ENCODE results near the gene LAMB1.

DNA sequence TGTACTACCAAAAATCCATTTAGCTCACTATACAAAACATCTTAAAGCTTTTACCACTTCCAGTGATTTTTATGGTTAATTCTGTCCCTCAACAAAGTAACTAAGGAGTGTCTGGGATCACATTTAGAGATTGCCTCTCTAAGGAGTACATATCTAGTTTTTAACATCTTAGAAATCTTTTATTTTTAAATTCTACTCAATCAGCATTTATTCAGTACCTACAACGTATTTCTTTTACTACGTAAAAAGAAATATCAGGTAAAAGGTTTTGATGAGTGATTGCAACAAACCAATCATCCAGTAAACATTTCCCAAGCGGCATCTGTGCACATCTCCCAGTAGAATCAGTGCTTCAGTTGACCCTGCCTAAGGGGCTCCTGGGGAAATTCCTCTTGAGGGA is 31.9 kb downstream of the LAMB1 start:
- no peak for TF ChIP-seq ZNF121 (CRISPR knock-in tag; IDR thresholded peaks at IDR 0.05)
- TF ChIP-seq, protein P1, sequence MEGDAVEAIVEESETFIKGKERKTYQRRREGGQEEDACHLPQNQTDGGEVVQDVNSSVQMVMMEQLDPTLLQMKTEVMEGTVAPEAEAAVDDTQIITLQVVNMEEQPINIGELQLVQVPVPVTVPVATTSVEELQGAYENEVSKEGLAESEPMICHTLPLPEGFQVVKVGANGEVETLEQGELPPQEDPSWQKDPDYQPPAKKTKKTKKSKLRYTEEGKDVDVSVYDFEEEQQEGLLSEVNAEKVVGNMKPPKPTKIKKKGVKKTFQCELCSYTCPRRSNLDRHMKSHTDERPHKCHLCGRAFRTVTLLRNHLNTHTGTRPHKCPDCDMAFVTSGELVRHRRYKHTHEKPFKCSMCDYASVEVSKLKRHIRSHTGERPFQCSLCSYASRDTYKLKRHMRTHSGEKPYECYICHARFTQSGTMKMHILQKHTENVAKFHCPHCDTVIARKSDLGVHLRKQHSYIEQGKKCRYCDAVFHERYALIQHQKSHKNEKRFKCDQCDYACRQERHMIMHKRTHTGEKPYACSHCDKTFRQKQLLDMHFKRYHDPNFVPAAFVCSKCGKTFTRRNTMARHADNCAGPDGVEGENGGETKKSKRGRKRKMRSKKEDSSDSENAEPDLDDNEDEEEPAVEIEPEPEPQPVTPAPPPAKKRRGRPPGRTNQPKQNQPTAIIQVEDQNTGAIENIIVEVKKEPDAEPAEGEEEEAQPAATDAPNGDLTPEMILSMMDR (CRISPR knock-in tag; IDR thresholded peaks at IDR 0.05), result no peak
- TF ChIP-seq ZFP82 (CRISPR knock-in tag; IDR thresholded peaks at IDR 0.05; ENCODE audit: borderline replicate concordance), result no peak
- TF ChIP-seq JDP2 (CRISPR knock-in tag; IDR thresholded peaks at IDR 0.05; ENCODE audit: borderline replicate concordance), result no peak
- no peak for TF ChIP-seq ELF1 (CRISPR knock-in tag; IDR thresholded peaks at IDR 0.05)
- no peak for TF ChIP-seq KAT7 (CRISPR knock-in tag; IDR thresholded peaks at IDR 0.05; ENCODE audit: borderline replicate concordance)
- no peak for TF ChIP-seq JUND (CRISPR knock-in tag; IDR thresholded peaks at IDR 0.05)
- no peak for TF ChIP-seq HDAC2 (CRISPR knock-in tag; IDR thresholded peaks at IDR 0.05)
- TF ChIP-seq ZNF558 (CRISPR knock-in tag; IDR thresholded peaks at IDR 0.05; ENCODE audit: borderline replicate concordance), result no peak

Measured in HepG2 (cell line).